ENCODE measurements around the gene PCSK6. TPM values are rescaled to one million over a fixed set of nuclear protein-coding genes. Genes with fewer than 3 reads are reported as not detected.

PCSK6 gene
- total RNA-seq, 1 experiment from 2014 or later: 10.6 TPM

GRCh38 chr15:101528917-101529299 lies 39.4 kb upstream of the PCSK6 start:
- in situ Hi-C loops (cut with HindIII; ENCODE audit: low pct_unique_long_range_greater_than_20kb, low sequenced_read_pairs): no loop called here
- TF ChIP-seq TCF7L2 (IDR thresholded peaks at IDR 0.05; ENCODE audit: low read depth, low read length) (no peak), REST (IDR thresholded peaks at IDR 0.05; ENCODE audit: insufficient read depth in 1 of 2, low read depth in 2 of 2, low read length in 1 of 2) (no peak), POLR2AphosphoS5 (IDR thresholded peaks at IDR 0.05; ENCODE audit: low read depth, low read length) (no peak), SIN3A (IDR thresholded peaks at IDR 0.05; ENCODE audit: borderline replicate concordance, insufficient read depth, low read depth, low read length) (no peak), CTCF (IDR thresholded peaks at IDR 0.05) (no peak)
- ChIA-PET CTCF (no interaction called here), POLR2A (no interaction called here)
- no TSS peak for BruUV-seq (replicated peaks)
- intact Hi-C loops (cut with micrococcal nuclease; ENCODE audit: unreplicated experiment): no loop called here
- Histone ChIP-seq H3K36me3 (ENCODE audit: control insufficient read depth, insufficient read depth, low read length) (no peaks in the 10 kb centered on the region), H3K27ac (ENCODE audit: low read length) (no peak overlapping the region), H3K9me3 (ENCODE audit: control insufficient read depth, insufficient read depth, low read depth, low read length) (no peaks in the 10 kb centered on the region), H3K4me1 (ENCODE audit: control insufficient read depth, insufficient read depth, low read length) (no peaks in the 10 kb centered on the region), H3K4me3 (ENCODE audit: low read depth in 2 of 2, low read length in 2 of 2) (no peak overlapping the region), H3K27me3 (ENCODE audit: control insufficient read depth, insufficient read depth, low read length) (no peaks in the 10 kb centered on the region)
- ATAC-seq: no peak
- no peak for DNase-seq (ENCODE audit: low read depth, low spot score)

GRCh38 chr15:101528108-101528916 lies 38.8 kb upstream of the PCSK6 start:
- POLR2A ChIA-PET: no interaction called here
- ATAC-seq (peak; percentile 18; the same call in 1 of the 2 replicates), DNase-seq (ENCODE audit: low read depth, low spot score) (no peak)
- Histone ChIP-seq H3K27ac (ENCODE audit: low read length) (no peak overlapping the region), H3K9me3 (ENCODE audit: control insufficient read depth, insufficient read depth, low read depth, low read length) (no peaks in the 10 kb centered on the region), H3K4me3 (ENCODE audit: low read depth in 2 of 2, low read length in 2 of 2) (no peak overlapping the region), H3K36me3 (ENCODE audit: control insufficient read depth, insufficient read depth, low read length) (no peaks in the 10 kb centered on the region), H3K27me3 (ENCODE audit: control insufficient read depth, insufficient read depth, low read length) (no peaks in the 10 kb centered on the region), H3K4me1 (ENCODE audit: control insufficient read depth, insufficient read depth, low read length) (no peaks in the 10 kb centered on the region)
- TF ChIP-seq CTCF (IDR thresholded peaks at IDR 0.05) (no peak), REST (IDR thresholded peaks at IDR 0.05; ENCODE audit: insufficient read depth in 1 of 2, low read depth in 2 of 2, low read length in 1 of 2) (no peak), SIN3A (IDR thresholded peaks at IDR 0.05; ENCODE audit: borderline replicate concordance, insufficient read depth, low read depth, low read length) (no peak), TCF7L2 (IDR thresholded peaks at IDR 0.05; ENCODE audit: low read depth, low read length) (no peak), POLR2AphosphoS5 (IDR thresholded peaks at IDR 0.05; ENCODE audit: low read depth, low read length) (no peak)
- no TSS peak for BruUV-seq (replicated peaks)
- intact Hi-C loops (cut with micrococcal nuclease; ENCODE audit: unreplicated experiment): no loop called here
- CTCF ChIA-PET: no interaction called here
- in situ Hi-C loops (cut with HindIII; ENCODE audit: low pct_unique_long_range_greater_than_20kb, low sequenced_read_pairs): no loop called here

Measured in Panc1 (cell line).